HepG2 (cell line): ENCODE measurements around the gene MAJIN. TPM values are rescaled to one million over a fixed set of nuclear protein-coding genes. Genes with fewer than 3 reads are reported as not detected.

Experiments
- ATF2 ChIP-seq: sonication (generic); formaldehyde crosslinking; IDR thresholded peaks from 2 replicates; pipeline ENCODE4 v1.4.0; 2020; ENCODE audit warnings: missing genetic modification reagents
- BRD4 ChIP-seq: sonication (generic); formaldehyde crosslinking; IDR thresholded peaks from 2 replicates; pipeline ENCODE4 v1.4.0; 2020; ENCODE audit warnings: missing genetic modification reagents
- RBM22 ChIP-seq: fragments of 200-400 bp; formaldehyde crosslinking; optimal IDR thresholded peaks from 2 replicates; pipeline ENCODE3; 2017; ENCODE audit warnings: mild to moderate bottlenecking, low read length, moderate library complexity
- ZMYM3 ChIP-seq: sonication (generic); formaldehyde crosslinking; IDR thresholded peaks from 2 replicates; pipeline ENCODE4 v1.5.1; 2020; ENCODE audit warnings: mild to moderate bottlenecking, missing genetic modification reagents
- ZNF34 ChIP-seq: sonication (generic); formaldehyde crosslinking; IDR thresholded peaks from 2 replicates; pipeline ENCODE4 v1.4.0; 2020; ENCODE audit warnings: mild to moderate bottlenecking, missing genetic modification reagents, borderline replicate concordance
- ZNF556 ChIP-seq: sonication (generic); formaldehyde crosslinking; IDR thresholded peaks from 2 replicates; pipeline ENCODE4 v1.4.0; 2020; ENCODE audit warnings: mild to moderate bottlenecking, missing genetic modification reagents, borderline replicate concordance
- ZNF605 ChIP-seq: sonication (generic); formaldehyde crosslinking; IDR thresholded peaks from 2 replicates; pipeline ENCODE4 v1.8.0; 2022; ENCODE audit warnings: mild to moderate bottlenecking, missing genetic modification reagents
- ZNF781 ChIP-seq: sonication (generic); formaldehyde crosslinking; IDR thresholded peaks from 2 replicates; pipeline ENCODE4 v1.5.1; 2020; ENCODE audit warnings: borderline replicate concordance, mild to moderate bottlenecking, missing genetic modification reagents; ENCODE audit errors: not compliant biosample characterization
- ZNF800 ChIP-seq: sonication (generic); formaldehyde crosslinking; IDR thresholded peaks from 2 replicates; pipeline ENCODE4 v1.4.0; 2020; ENCODE audit warnings: missing genetic modification reagents
- polyA plus RNA-seq, 8 experiments: library from polyadenylated mRNA; depleted of rRNA in 3 of 8; stranded (reverse) in 7 of 8; unstranded in 1 of 8; fragments of >200 nt; fragmentation: Illumina TruSeq in 4 of 8; extraction: Trizol in 4 of 8; gene quantifications; 2 replicates each; pipeline versions ENCODE4 v1.2.1 to v1.2.3, GENCODE V29; 2011 to 2016; ENCODE audit warnings: low read depth in 4 of 8, missing spikeins in 1 of 8, mixed read lengths in 1 of 8; ENCODE audit not compliant: insufficient read depth in 1 of 8
- total RNA-seq, 5 experiments: library from RNA; depleted of rRNA; stranded (reverse); fragments of >200 nt; fragmentation: Illumina TruSeq; extraction: Trizol; gene quantifications; 2 replicates each; pipeline ENCODE4 v1.2.3, GENCODE V29; 2016; ENCODE audit warnings: low read depth in 1 of 5
- TF ChIP-seq, protein P1 (sequence below): sonication (generic); formaldehyde crosslinking; IDR thresholded peaks from 2 replicates; pipeline ENCODE4 v1.4.0; 2020; ENCODE audit warnings: mild to moderate bottlenecking, missing genetic modification reagents
- TF ChIP-seq, protein P2 (sequence below): sonication (generic); formaldehyde crosslinking; IDR thresholded peaks from 2 replicates; pipeline ENCODE4; 2020; ENCODE audit warnings: missing genetic modification reagents, mild to moderate bottlenecking, borderline replicate concordance

MAJIN gene
- total and polyA plus RNA-seq, 2 of the 13 experiments (the other 11 are each of a cell fraction or from before 2014, with no cell fraction given) = not detected

DNA sequence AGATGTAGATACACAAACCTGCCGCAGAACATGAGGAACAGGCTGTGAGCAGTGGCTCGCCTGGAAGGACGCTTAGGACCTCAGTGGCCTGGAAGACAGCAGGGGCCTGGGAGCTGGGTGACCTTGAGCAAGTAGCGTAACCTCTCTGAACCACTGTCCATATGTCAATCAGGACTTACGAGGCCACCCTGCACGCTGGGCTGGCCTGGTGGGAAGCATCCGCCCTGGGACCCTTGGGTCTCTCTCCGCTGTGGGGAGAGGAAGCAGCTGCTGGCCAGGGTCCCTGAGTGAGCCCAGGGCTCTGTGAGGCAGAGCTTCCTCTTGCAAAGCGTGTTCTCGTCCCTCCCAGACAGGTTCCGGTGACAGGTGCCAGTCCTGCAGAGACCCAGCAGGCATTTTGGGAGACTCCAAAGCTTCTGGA, 79.5 kb downstream of the MAJIN start (continued):
- TF ChIP-seq, protein P1, sequence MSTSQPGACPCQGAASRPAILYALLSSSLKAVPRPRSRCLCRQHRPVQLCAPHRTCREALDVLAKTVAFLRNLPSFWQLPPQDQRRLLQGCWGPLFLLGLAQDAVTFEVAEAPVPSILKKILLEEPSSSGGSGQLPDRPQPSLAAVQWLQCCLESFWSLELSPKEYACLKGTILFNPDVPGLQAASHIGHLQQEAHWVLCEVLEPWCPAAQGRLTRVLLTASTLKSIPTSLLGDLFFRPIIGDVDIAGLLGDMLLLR = no peak
- TF ChIP-seq ZNF800 (CRISPR knock-in tag) = no peak
- TF ChIP-seq ZNF781 (CRISPR knock-in tag) = peak; percentile 9
- TF ChIP-seq ZMYM3 (CRISPR knock-in tag) = peak; percentile 82
- no peak for TF ChIP-seq ZNF556 (CRISPR knock-in tag)
- TF ChIP-seq BRD4 = no peak
- TF ChIP-seq ZNF34 (CRISPR knock-in tag) = 0 out of 2 replicates have a peak, but pooled peaks have one; percentile 3
- TF ChIP-seq, protein P2, sequence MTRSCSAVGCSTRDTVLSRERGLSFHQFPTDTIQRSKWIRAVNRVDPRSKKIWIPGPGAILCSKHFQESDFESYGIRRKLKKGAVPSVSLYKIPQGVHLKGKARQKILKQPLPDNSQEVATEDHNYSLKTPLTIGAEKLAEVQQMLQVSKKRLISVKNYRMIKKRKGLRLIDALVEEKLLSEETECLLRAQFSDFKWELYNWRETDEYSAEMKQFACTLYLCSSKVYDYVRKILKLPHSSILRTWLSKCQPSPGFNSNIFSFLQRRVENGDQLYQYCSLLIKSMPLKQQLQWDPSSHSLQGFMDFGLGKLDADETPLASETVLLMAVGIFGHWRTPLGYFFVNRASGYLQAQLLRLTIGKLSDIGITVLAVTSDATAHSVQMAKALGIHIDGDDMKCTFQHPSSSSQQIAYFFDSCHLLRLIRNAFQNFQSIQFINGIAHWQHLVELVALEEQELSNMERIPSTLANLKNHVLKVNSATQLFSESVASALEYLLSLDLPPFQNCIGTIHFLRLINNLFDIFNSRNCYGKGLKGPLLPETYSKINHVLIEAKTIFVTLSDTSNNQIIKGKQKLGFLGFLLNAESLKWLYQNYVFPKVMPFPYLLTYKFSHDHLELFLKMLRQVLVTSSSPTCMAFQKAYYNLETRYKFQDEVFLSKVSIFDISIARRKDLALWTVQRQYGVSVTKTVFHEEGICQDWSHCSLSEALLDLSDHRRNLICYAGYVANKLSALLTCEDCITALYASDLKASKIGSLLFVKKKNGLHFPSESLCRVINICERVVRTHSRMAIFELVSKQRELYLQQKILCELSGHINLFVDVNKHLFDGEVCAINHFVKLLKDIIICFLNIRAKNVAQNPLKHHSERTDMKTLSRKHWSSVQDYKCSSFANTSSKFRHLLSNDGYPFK (CRISPR knock-in tag) = no peak
- no peak for TF ChIP-seq ZNF605 (CRISPR knock-in tag)
- no peak for TF ChIP-seq ATF2 (CRISPR knock-in tag)
- TF ChIP-seq RBM22 = peak; percentile 24
- TF ChIP-seq, all 625 proteins: peak for 14
